Retinal pigment epithelial cell (primary cell): ENCODE results near the gene SLC16A12.
"Not testable (repeated sequence)": the region's sequence is repeated elsewhere in the genome, so short reads cannot be mapped to it uniquely, and the experiment has no call there.

Experiments used
- DNase-seq: peaks from one replicate; pipeline ENCODE4 v3.0.0-alpha.2; 2010; ENCODE audit warnings: low read depth
- H3K4me3 ChIP-seq: 2 replicates; pipeline ENCODE4 v1.5.1; 2011; ENCODE audit warnings: mild to moderate bottlenecking, low read length, control low read depth, moderate library complexity
- CTCF ChIP-seq: conservative IDR thresholded peaks from 2 replicates; pipeline ENCODE4 v1.5.1; 2011; ENCODE audit warnings: low read depth, low read length, control low read depth, inconsistent platforms

SLC16A12 gene

DNA sequence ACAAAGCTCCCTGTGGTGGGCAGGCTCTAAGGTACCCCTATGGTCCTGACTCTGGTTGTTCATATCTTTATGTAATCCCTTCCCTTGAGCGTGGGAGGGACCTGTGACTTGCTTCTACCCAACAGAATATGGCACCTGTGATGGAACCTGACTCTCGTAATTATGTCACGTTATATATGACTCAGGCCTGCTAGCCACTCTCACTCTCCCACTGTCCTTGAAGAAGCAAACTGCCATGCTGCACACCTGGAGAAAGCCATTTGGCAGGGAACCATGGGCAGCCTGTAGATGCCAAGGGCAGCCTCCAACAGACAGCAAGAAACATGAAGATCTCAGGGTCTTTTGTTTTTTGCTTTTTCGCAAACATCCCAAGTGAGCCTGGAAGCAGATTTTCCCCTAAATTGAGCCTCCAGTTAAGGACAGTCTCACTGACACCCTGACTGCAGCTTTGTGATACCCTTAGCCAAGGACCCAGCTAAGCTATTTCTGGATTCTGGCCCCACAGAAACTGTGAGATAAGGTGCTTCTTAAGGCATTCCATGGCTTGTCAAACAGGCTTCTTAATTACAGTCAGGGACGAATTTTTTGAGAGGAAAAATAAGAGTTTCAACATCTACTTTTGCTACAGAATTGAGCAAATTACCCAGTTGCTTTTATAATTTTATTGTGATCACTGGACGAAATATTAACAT is 71.4 kb downstream of the SLC16A12 start:
- H3K4me3 ChIP-seq = no peak overlapping the region
- no peak for DNase-seq
- no peak for TF ChIP-seq CTCF

- TF ChIP-seq CTCF = no peak
- DNase-seq = no peak
- H3K4me3 ChIP-seq = no peak overlapping the region
Observed at GRCh38 chr10:89458784-89459183, 76.6 kb downstream of the SLC16A12 start.

GRCh38 chr10:89458291-89458690 is 77.1 kb downstream of the SLC16A12 start:
- TF ChIP-seq CTCF = no peak
- no peak overlapping the region for H3K4me3 ChIP-seq
- peak; percentile 81 for DNase-seq

DNA sequence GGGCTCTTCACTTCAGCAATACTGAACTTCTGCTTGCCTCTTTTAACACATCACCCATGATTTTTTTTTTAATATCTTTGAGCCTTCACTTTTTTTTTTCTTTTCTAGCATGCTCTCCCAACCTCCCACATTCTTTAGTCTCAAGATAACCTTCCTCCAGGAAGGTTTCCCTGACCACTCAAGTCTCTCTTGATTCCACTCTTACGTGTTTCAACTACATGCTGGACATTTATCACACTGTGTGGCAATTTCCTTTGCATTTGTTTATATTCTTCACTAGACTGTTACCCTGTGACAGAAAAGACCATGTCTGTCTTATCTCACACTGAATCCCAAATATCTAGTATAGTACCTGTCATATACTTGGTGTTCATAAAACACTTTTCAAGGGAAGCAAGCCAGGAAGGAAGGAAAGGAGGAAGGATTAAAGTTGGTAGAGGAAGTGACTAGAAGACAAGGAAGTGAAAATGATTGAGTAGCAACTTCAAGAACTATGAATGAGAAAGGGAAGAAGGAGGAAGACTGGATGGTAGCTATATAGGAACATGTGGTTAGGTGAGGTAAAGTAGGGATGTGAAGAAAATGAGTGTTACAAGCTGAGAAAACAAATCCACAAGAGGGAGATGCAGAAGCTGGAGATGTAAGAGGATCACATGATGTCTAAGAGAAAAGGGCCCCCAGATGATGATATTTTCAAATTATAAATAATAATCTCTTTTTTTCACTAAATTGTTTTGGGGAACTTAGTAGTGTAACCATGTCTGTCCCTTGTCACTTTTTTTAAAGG is 80.6 kb downstream of the SLC16A12 start:
- TF ChIP-seq CTCF = no peak
- H3K4me3 ChIP-seq = no peak overlapping the region
- no peak for DNase-seq

- H3K4me3 ChIP-seq = no peak overlapping the region
- no peak for DNase-seq
- TF ChIP-seq CTCF = no peak
Observed at GRCh38 chr10:89452193-89452592, 83.2 kb downstream of the SLC16A12 start.

DNA sequence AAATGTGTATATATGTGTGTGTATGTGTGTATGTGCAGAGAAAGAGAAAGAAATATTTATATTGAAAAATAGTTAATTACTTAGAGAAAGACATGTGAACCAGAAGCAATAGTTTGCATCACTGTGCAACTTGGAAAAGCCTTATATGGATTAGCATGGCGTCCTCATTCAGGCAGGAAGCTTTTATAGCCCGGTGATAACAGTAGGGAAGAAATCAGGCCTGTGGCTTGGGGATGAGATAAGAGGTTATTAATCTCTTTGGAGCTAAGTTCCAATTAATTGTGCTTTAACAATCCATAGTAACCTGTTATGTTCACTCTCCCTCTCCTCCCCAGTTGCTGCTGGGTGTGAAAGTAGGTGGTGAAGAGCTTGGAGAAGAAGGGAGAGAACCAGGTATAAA is 84.5 kb downstream of the SLC16A12 start:
- H3K4me3 ChIP-seq = no peak overlapping the region
- no peak for TF ChIP-seq CTCF
- DNase-seq = no peak

- not testable (repeated sequence) for H3K4me3 ChIP-seq
Observed at GRCh38 chr10:89444819-89445218, 90.6 kb downstream of the SLC16A12 start.

More at GRCh38 chr10:89444819-89445218, 90.6 kb downstream of the SLC16A12 start:
- not testable (repeated sequence) for DNase-seq
